Anterior cingulate cortex (tissue), 58 donors: ENCODE results near the gene ORM1.
"Not testable (repeated sequence)": the region's sequence is repeated elsewhere in the genome, so short reads cannot be mapped to it uniquely, and the experiment has no call there.

Experiments
- DNase-seq, 58 donors: peaks; one replicate each; lab custom pipeline; 2025; lab: John Stamatoyannopoulos, UW

Gene ORM1

GRCh38 chr9:114321759-114322158, 1.1 kb upstream of the ORM1 start:
- DNase-seq, result no peak

GRCh38 chr9:114322160-114322818, 609 bp upstream of the ORM1 start:
- peak in 5 of 58 donors; percentile 5 to 37 (median 15) for DNase-seq

GRCh38 chr9:114323849-114324248, 951 bp downstream of the ORM1 start:
- DNase-seq, result not testable (repeated sequence)

- peak in 1 of 58 donors; percentile 46 for DNase-seq
Measured at GRCh38 chr9:114324492-114324891, 1.6 kb downstream of the ORM1 start.

GRCh38 chr9:114324965-114325364, 2.1 kb downstream of the ORM1 start:
- not testable (repeated sequence) for DNase-seq

- not testable (repeated sequence) for DNase-seq
Measured at GRCh38 chr9:114325684-114326254, 2.9 kb downstream of the ORM1 start.

GRCh38 chr9:114327749-114328148, 4.9 kb downstream of the ORM1 start:
- DNase-seq, result peak in 2 of 58 donors; percentile 28 to 29

- DNase-seq, result not testable (repeated sequence)
Measured at GRCh38 chr9:114328357-114328820, 5.5 kb downstream of the ORM1 start.

GRCh38 chr9:114328937-114329624, 6.2 kb downstream of the ORM1 start:
- DNase-seq, result not testable (repeated sequence)

GRCh38 chr9:114329625-114330022, 6.7 kb downstream of the ORM1 start, which contains the start of gene ORM2:
Gene ORM2 (plus strand): TSS chr9:114329869. CDS start chr9:114329905, 36 bp downstream.
- DNase-seq, result not testable (repeated sequence)

- DNase-seq, result no peak
Measured at GRCh38 chr9:114330636-114331035, 7.7 kb downstream of the ORM1 start.

- not testable (repeated sequence) for DNase-seq
Measured at GRCh38 chr9:114331229-114332195, 8.6 kb downstream of the ORM1 start.

GRCh38 chr9:114332474-114333040, 9.7 kb downstream of the ORM1 start:
- not testable (repeated sequence) for DNase-seq

- DNase-seq, result not testable (repeated sequence)
Measured at GRCh38 chr9:114333718-114334117, 10.8 kb downstream of the ORM1 start.

GRCh38 chr9:114334490-114334889, 11.6 kb downstream of the ORM1 start:
- no peak for DNase-seq

- DNase-seq, result no peak
Measured at GRCh38 chr9:114335745-114336144, 12.8 kb downstream of the ORM1 start.

- no peak for DNase-seq
Measured at GRCh38 chr9:114336157-114336556, 13.3 kb downstream of the ORM1 start.

GRCh38 chr9:114336699-114337395, 13.9 kb downstream of the ORM1 start:
- no peak for DNase-seq

- no peak for DNase-seq
Measured at GRCh38 chr9:114338187-114338586, 15.3 kb downstream of the ORM1 start.
